HUES48 (cell line): ENCODE measurements around the gene DDX28.

Source experiments
- H3K27ac ChIP-seq: one replicate; pipeline ENCODE4 v1.7.0; 2013; ENCODE audit warnings: low read depth, low read length, inconsistent platforms
- H3K27me3 ChIP-seq: 2 replicates; pipeline ENCODE4 v1.6.1; 2013; ENCODE audit warnings: mild to moderate bottlenecking, low read length; ENCODE audit not compliant: control insufficient read depth, insufficient read depth
- H3K36me3 ChIP-seq: 2 replicates; pipeline ENCODE4 v1.6.1; 2013; ENCODE audit warnings: low read length; ENCODE audit not compliant: control insufficient read depth, insufficient read depth
- H3K4me1 ChIP-seq: 2 replicates; pipeline ENCODE4 v1.6.1; 2013; ENCODE audit warnings: mild to moderate bottlenecking, low read length; ENCODE audit not compliant: control insufficient read depth, insufficient read depth
- H3K4me3 ChIP-seq: 2 replicates; pipeline ENCODE4 v1.5.1; 2013; ENCODE audit warnings: mild to moderate bottlenecking, low read depth, low read length
- H3K9ac ChIP-seq: 2 replicates; pipeline ENCODE4 v1.6.1; 2013; ENCODE audit warnings: mild to moderate bottlenecking, low read depth, low read length, moderate library complexity
- H3K9me3 ChIP-seq: 2 replicates; pipeline ENCODE4 v1.6.1; 2013; ENCODE audit warnings: low read length; ENCODE audit not compliant: control insufficient read depth, insufficient read depth

The DDX28 gene

DNA sequence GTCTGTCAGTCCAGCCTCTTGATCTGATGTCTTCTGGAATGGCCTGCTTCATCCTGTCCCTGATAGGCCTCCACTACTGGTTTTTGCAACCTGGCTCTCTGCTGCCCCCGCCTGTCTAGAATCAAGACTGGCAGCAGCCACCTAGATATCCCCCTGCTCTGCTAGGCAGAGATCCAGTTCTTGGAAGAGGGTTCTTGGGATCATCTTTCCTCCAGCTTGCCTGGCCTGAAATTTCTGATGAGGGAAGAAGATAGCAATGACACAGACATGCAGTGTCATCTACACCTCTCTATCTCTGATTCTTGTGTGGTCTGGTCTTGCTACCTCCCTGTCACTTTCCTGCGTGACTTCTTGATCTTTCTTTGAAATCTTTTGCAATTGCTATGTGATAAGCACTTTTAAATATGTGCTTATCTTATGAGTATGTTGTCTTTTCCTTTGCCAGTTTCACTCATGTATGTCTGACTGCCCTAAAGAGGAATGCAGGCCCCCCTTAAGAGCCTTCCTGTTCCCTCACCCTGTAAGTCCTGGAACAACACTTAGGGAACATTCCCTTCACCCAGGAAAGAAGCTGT, 41.8 kb upstream of the DDX28 start:
- H3K9me3 ChIP-seq, result no peaks in the 10 kb centered on the region
- no peaks in the 10 kb centered on the region for H3K4me1 ChIP-seq
- H3K27ac ChIP-seq, result no peak overlapping the region
- H3K9ac ChIP-seq, result no peak overlapping the region
- no peaks in the 10 kb centered on the region for H3K27me3 ChIP-seq
- no peak overlapping the region for H3K4me3 ChIP-seq
- peaks cover 48% of the 10 kb centered on the region for H3K36me3 ChIP-seq

DNA sequence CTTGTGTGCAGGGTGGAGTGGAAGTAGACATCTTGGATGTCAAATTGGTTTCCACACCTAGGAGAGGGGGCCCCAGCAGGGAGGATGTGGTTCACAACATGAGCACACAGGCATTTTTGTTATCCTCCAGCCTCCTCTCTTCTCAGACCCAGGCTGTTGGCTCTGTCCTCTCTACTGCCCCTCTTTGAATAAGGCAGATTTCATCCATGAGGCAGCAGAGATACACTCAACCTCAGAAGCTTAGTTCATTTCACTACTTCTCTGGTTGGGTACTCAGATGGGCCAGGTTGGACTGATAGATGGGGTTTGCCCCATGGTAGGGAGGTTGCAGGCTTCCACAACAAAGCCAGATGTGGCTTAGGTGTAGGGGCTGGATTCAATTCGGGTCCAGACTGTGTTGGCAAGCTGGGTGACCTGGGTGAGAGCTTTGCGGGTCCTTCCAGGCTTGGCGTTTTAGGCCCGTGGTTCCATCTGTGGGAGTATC, 39.9 kb upstream of the DDX28 start:
- H3K9me3 ChIP-seq, result no peaks in the 10 kb centered on the region
- no peaks in the 10 kb centered on the region for H3K27me3 ChIP-seq
- H3K36me3 ChIP-seq, result peaks cover 44% of the 10 kb centered on the region
- H3K4me3 ChIP-seq, result no peak overlapping the region
- no peak overlapping the region for H3K27ac ChIP-seq
- no peaks in the 10 kb centered on the region for H3K4me1 ChIP-seq
- H3K9ac ChIP-seq, result no peak overlapping the region

- H3K9me3 ChIP-seq, result no peaks in the 10 kb centered on the region
- no peak overlapping the region for H3K9ac ChIP-seq
- no peak overlapping the region for H3K4me3 ChIP-seq
- no peaks in the 10 kb centered on the region for H3K27me3 ChIP-seq
- no peaks in the 10 kb centered on the region for H3K4me1 ChIP-seq
- H3K27ac ChIP-seq, result no peak overlapping the region
- H3K36me3 ChIP-seq, result peaks cover 44% of the 10 kb centered on the region
These were observed 38.4 kb upstream of the DDX28 start for GRCh38 chr16:68061396-68061795.

GRCh38 chr16:68059804-68060203, 36.8 kb upstream of the DDX28 start:
- H3K9ac ChIP-seq, result no peak overlapping the region
- no peaks in the 10 kb centered on the region for H3K4me1 ChIP-seq
- no peaks in the 10 kb centered on the region for H3K27me3 ChIP-seq
- no peak overlapping the region for H3K27ac ChIP-seq
- H3K36me3 ChIP-seq, result peaks cover 50% of the 10 kb centered on the region
- H3K9me3 ChIP-seq, result no peaks in the 10 kb centered on the region
- H3K4me3 ChIP-seq, result no peak overlapping the region

- Histone ChIP-seq H3K36me3 (peaks cover 61% of the 10 kb centered on the region), H3K9ac (no peak overlapping the region), H3K27me3 (no peaks in the 10 kb centered on the region), H3K4me1 (no peaks in the 10 kb centered on the region), H3K4me3 (no peak overlapping the region), H3K27ac (no peak overlapping the region), H3K9me3 (no peaks in the 10 kb centered on the region)
These were observed 32.4 kb upstream of the DDX28 start for GRCh38 chr16:68055395-68055794.

DNA sequence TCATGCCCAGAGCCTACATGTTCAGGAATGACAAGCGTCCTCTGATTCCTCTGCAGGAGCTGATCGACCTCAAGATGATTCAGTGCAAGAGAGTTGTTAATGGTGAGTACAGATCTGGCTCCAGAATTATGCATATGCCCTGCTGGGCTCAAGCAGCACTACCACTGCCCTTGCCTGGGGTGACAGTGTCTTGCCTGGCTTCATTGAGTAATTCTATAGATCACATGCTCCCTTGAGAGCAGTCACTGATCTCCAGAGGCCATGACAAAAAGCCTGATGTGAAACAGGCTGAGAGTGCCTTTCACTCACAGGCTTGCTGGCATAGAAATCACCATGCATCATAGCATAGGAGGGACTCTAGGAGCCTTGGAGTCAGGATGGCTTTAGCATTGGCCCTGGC, 26.4 kb upstream of the DDX28 start:
- Histone ChIP-seq H3K9me3 (no peaks in the 10 kb centered on the region), H3K4me1 (no peaks in the 10 kb centered on the region), H3K27ac (no peak overlapping the region), H3K36me3 (peaks cover 50% of the 10 kb centered on the region), H3K4me3 (no peak overlapping the region), H3K9ac (no peak overlapping the region), H3K27me3 (no peaks in the 10 kb centered on the region)

DNA sequence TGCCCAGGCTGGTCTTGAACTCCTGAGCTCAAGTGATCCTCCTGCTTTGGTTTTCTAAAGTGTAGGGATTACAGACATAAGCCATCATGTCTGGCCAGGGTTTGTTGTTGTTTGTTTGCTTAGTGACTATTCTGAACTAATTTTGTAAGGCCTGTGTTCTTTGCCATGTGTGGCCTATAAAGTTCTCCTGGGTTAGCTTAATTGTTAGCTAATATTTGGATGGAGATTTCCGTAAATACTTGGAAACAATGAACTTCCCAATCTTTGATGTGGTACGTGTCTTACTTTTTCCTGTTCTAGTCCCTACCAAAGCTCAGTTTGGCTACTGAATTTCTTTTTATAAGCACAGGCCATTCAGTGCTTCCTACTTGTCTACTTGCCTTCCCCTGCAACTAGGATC, 25.0 kb upstream of the DDX28 start:
- Histone ChIP-seq H3K27ac (no peak overlapping the region), H3K36me3 (peaks cover 36% of the 10 kb centered on the region)

DNA sequence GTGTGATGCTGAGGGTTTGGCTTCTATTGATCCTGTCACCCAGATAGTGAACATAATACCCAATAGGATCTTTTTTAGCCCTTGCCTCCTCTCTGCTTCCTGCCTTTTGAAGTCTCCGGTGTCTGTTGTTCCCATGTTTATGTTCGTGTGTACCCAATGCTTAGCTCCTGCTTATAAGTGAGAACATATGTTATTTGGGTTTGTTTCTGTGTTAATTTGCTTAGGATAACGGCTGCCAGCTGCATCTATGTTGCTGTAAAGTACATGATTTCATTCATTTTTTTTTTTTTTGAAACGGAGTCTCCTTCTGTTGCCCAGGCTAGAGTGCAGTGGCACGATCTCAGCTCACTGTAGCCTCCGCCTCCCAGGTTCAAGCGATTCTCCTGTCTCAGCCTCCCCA, 23.1 kb upstream of the DDX28 start:
- no peak overlapping the region for H3K9ac ChIP-seq
- H3K4me1 ChIP-seq, result no peaks in the 10 kb centered on the region
- no peak overlapping the region for H3K27ac ChIP-seq
- no peaks in the 10 kb centered on the region for H3K9me3 ChIP-seq
- H3K27me3 ChIP-seq, result no peaks in the 10 kb centered on the region
- peaks cover 37% of the 10 kb centered on the region for H3K36me3 ChIP-seq
- H3K4me3 ChIP-seq, result no peak overlapping the region

More for the DNA sequence above, 25.0 kb upstream of the DDX28 start:
- Histone ChIP-seq H3K4me1 (no peaks in the 10 kb centered on the region), H3K9ac (no peak overlapping the region), H3K9me3 (no peaks in the 10 kb centered on the region), H3K27me3 (no peaks in the 10 kb centered on the region), H3K4me3 (no peak overlapping the region)

DNA sequence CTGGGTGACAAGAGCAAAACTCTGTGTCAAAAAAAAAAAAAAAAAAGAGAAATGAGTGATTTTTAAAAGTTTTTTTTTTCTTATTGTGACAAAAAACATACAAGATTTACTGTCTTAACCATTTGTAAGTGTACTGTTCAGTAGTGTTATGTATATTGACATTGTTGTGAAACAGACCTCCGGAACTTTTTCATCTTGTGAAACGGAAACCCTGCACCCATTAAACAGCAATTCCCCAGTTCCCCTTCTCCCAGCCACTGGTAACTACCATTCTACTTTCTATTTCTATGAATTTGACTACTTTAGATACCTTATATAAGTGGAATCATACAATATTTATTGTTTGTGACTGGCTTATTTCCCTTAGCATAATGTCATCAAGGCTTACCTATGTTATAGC, 18.8 kb upstream of the DDX28 start:
- no peak overlapping the region for H3K27ac ChIP-seq
- H3K36me3 ChIP-seq, result peaks cover 21% of the 10 kb centered on the region
- no peaks in the 10 kb centered on the region for H3K9me3 ChIP-seq
- H3K27me3 ChIP-seq, result no peaks in the 10 kb centered on the region
- no peak overlapping the region for H3K4me3 ChIP-seq
- H3K9ac ChIP-seq, result no peak overlapping the region
- H3K4me1 ChIP-seq, result no peaks in the 10 kb centered on the region

GRCh38 chr16:68040506-68041288, 17.7 kb upstream of the DDX28 start:
- H3K9me3 ChIP-seq, result no peaks in the 10 kb centered on the region
- no peak overlapping the region for H3K4me3 ChIP-seq
- H3K9ac ChIP-seq, result no peak overlapping the region

GRCh38 chr16:68037841-68038597, 15.0 kb upstream of the DDX28 start:
- Histone ChIP-seq H3K27ac (no peak overlapping the region), H3K4me3 (no peak overlapping the region), H3K9me3 (no peaks in the 10 kb centered on the region), H3K36me3 (peaks cover 21% of the 10 kb centered on the region), H3K4me1 (no peaks in the 10 kb centered on the region), H3K9ac (no peak overlapping the region), H3K27me3 (no peaks in the 10 kb centered on the region)

More at GRCh38 chr16:68040506-68041288, 17.7 kb upstream of the DDX28 start:
- Histone ChIP-seq H3K27me3 (no peaks in the 10 kb centered on the region), H3K36me3 (peaks cover 21% of the 10 kb centered on the region), H3K4me1 (no peaks in the 10 kb centered on the region), H3K27ac (no peak overlapping the region)
